ENCODE measurements around the gene SOHLH1.
"Not testable (repeated sequence)": the region's sequence is repeated elsewhere in the genome, so short reads cannot be mapped to it uniquely, and the experiment has no call there.

Gene SOHLH1

DNA sequence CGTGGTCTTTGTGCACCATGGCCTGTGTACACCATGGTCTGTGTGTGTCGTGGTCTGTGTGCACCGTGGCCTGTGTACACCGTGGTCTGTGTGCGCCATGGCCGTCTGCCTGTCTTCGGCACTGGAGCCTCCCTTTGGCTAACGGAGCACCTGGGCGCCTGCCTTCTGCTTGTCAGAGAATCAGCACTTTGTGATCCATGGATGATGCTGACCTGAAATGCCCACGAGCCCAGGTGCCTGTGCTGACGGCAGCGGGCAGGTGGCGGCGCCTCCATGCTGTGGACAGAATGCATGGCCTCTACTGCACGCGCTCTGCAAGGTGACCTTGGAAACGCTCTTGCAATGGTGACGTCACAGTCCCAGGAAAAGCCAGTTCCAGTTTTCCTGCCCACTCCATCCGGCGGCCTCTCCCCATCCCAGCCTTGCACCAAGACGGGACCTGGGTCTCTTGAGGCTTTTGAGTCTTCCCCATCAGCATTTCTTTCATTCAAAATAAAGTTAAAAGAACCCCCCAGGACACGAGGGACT is 21.6 kb downstream of the SOHLH1 start:
- DNase-seq (ENCODE audit: low read depth): no peak

- DNase-seq (ENCODE audit: low read depth): no peak
These were observed 22.4 kb downstream of the SOHLH1 start for GRCh38 chr9:135676891-135677290.

GRCh38 chr9:135674977-135675376 is 24.3 kb downstream of the SOHLH1 start:
- DNase-seq (ENCODE audit: low read depth): no peak

GRCh38 chr9:135673941-135674340 is 25.3 kb downstream of the SOHLH1 start:
- no peak for DNase-seq (ENCODE audit: low read depth)

DNA sequence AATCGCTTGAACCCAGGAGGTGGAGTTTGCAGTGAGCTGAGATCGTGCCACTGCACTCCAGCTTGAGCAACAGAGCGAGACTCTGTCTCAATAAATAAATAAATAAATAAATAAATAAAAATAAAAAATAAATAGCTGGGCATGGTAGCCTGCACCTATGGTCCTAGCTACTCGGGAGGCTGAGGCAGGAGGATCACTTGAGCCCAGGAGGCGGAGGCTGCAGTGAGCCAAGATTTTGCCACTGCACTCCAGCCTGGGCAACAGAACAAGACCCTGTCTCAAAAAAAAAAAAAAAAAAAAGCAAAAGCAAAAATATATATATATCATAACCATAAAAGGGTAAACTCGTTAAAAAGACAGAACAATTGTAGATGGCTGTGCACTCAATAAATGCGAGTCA is 26.5 kb downstream of the SOHLH1 start:
- not testable (repeated sequence) for DNase-seq (ENCODE audit: low read depth)

DNA sequence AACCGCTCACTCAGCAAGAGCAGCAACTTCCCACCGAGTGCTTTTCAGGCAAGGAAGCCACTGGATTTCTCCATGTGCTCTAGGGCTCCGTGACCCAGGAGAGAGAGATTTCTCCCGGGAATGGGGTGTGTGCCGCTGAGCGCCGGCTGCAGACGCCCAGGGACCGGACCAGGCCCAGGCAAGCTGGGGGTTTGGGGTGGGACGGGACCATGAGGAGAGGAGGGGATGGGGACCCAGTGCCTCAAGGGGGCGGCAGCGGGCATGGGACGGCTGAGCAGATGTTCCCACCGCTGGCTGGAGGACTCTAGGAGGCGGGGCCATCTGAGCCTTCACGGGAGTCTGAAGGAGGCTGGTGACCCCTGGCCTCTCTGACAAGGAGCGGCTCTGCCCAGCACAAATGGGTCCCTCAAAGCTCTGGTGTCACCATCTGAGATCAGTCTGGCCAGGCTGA is 27.7 kb downstream of the SOHLH1 start:
- DNase-seq (ENCODE audit: low read depth): no peak

GRCh38 chr9:135670721-135671590 is 28.3 kb downstream of the SOHLH1 start:
- no peak for DNase-seq (ENCODE audit: low read depth)

DNA sequence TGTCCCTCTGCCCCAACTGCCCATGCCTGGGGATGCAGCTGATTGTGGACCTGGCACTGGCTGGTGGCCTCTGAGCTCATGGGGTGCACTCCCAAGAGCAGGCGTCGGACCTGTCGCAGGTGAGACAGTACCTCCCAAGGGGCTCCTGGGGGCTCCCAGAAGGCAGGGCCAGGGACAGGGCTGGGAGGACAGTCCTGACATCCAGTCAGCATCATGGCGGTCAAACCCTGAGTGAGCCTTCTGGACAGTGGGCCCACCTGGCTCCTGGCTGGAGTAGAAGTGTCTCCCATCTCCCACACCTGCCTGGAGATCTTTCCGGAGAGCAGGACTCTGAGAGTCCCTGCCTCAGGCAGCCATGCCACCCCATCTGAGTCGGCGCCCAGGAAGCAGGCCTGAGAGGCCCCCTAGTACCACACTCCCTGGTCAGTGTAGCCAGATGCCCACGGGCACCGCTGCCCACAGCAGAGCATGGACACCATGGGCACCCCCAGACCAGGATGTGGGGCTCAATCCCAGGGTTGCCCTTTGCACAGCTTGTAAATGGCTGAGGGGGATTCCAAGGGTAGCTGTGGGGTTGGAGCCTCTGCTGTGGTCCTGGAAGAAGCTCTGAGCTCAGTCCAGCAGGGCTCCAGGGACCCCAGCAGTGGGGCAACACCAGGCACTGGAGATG is 29.5 kb downstream of the SOHLH1 start:
- no peak for DNase-seq (ENCODE audit: low read depth)

DNA sequence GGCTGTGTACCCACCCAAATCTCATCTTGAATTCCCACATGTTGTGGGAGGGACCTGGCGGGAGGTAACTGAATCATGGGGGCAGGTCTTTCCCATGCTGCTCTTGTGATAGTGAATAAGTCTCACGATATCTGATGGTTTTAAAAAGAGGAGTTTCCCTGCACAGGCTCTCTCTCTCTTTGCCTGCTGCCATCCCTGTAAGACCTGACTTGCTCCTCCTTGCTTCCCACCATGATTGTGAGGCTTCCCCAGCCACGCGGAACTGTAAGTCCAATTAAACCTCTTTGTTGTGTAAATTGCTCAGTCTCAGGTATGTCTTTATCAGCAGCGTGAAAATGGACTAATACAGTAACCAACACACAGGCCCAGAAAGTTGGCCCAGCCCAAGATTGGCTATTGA is 30.3 kb downstream of the SOHLH1 start:
- not testable (repeated sequence) for DNase-seq (ENCODE audit: low read depth)

GRCh38 chr9:135667463-135668001 is 31.7 kb downstream of the SOHLH1 start:
- no peak for DNase-seq (ENCODE audit: low read depth)

DNA sequence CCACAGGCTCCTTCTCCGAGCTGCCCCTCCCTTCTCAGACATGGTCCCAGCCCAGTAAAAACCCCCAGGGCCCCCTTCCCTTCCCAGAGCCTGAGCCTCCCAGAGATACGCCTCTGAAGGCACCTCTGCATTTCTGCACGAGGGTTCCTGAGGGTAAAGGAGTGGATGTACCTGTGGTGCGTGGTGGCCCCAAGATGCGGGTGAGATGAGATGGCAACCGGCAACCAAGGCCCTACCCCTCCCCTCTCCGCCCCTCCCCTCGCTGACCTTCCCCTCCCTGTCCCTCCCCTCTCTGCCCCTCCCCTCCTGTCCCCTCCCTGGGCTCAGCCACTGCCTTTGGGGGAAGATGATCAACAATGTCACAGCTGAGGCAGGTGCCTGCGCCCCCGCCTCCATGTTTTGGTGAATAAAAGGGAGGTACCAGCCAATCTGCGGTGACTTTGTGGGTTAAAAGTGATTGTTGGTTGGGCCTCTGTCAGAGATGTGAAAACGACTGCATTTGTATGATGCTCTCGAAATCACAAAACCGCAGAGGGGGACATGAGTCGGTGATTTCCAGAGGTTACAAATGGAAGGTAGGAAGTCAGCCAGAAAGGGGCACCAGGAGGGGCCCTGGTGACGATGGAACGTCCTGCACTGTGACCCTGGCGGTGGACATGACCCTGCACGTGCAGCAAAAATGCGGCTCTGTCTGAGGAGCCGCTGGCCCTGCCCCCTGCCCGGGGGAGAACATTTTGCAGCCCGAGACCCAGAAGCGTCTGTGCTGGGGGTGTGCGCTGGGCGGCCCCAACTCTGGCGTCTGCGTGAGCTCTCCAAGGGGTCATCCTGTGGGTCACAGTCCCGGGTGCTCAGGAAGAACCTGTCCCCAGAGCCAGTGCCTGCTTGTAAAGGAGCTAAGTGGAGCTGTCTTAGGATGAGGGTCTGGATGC is 32.5 kb downstream of the SOHLH1 start:
- no peak for DNase-seq (ENCODE audit: low read depth)

GRCh38 chr9:135665795-135666189 is 33.5 kb downstream of the SOHLH1 start:
- no peak for DNase-seq (ENCODE audit: low read depth)

GRCh38 chr9:135664801-135665794 is 34.2 kb downstream of the SOHLH1 start:
- no peak for DNase-seq (ENCODE audit: low read depth)

GRCh38 chr9:135664266-135664665 is 35.0 kb downstream of the SOHLH1 start:
- no peak for DNase-seq (ENCODE audit: low read depth)

DNA sequence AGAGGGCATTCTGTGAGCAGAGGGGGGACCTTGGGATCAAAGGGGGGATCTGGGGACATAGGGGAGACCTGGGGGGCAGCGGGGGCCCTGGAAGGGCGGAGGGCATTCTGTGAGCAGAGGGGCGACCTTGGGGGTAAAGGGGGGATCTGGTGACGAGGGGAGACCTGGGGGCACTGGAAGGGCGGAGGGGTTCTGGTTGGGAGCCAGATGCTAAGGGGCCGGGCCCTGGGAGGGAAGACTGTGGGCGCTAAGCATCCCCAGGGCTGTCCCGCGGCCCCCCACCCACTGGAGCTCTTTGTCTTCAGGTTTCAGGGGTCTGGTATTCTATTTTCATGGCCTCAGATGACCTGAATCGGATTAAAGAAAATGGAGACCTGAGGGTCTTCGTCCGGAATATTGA is 35.4 kb downstream of the SOHLH1 start:
- DNase-seq (ENCODE audit: low read depth): no peak

GRCh38 chr9:135663451-135663770 is 35.9 kb downstream of the SOHLH1 start:
- no peak for DNase-seq (ENCODE audit: low read depth)

- DNase-seq (ENCODE audit: low read depth): no peak
These were observed 36.4 kb downstream of the SOHLH1 start, which contains the start of gene LCN9 for GRCh38 chr9:135662758-135663450. TSS of gene LCN9 (plus strand) at chr9:135663309. CDS start at chr9:135663322, 13 bp downstream.

GRCh38 chr9:135661816-135662560 is 37.3 kb downstream of the SOHLH1 start:
- DNase-seq (ENCODE audit: low read depth): no peak

- no peak for DNase-seq (ENCODE audit: low read depth)
These were observed 38.9 kb downstream of the SOHLH1 start for GRCh38 chr9:135660407-135660806.

Measured in activated T-cell treated with anti-CD3 and anti-CD28 coated beads for 1 hour (primary cell).